H9 (cell line): ENCODE measurements around the gene AKR1C8. TPM values are rescaled to one million over a fixed set of nuclear protein-coding genes. Genes with fewer than 3 reads are reported as not detected.

Experiments
- DNase-seq: peaks from one replicate; pipeline ENCODE4 v3.0.0-alpha.2; 2017
- H2AFZ ChIP-seq: one replicate; pipeline ENCODE4 v1.6.1; 2013; ENCODE audit warnings: mild to moderate bottlenecking, low read length, control low read depth, moderate library complexity
- H2AK5ac ChIP-seq: 2 replicates; pipeline ENCODE4 v1.6.1; 2013; ENCODE audit warnings: low read length, control low read depth, mixed read lengths; ENCODE audit not compliant: insufficient read length
- H2BK120ac ChIP-seq: one replicate; pipeline ENCODE4 v1.6.1; 2013; ENCODE audit warnings: low read depth, mild to moderate bottlenecking, low read length, control low read depth, inconsistent platforms; ENCODE audit not compliant: poor library complexity, severe bottlenecking
- H2BK12ac ChIP-seq: 2 replicates; pipeline ENCODE4 v1.6.1; 2013; ENCODE audit warnings: low read length, control low read depth, mixed read lengths, low read depth; ENCODE audit not compliant: insufficient read length
- H2BK15ac ChIP-seq: 2 replicates; pipeline ENCODE4 v1.6.1; 2013; ENCODE audit warnings: low read depth, low read length, control low read depth
- H2BK20ac ChIP-seq: one replicate; pipeline ENCODE4 v1.6.1; 2013; ENCODE audit warnings: low read depth, mild to moderate bottlenecking, low read length, control low read depth, inconsistent platforms; ENCODE audit not compliant: poor library complexity, severe bottlenecking
- H2BK5ac ChIP-seq: 2 replicates; pipeline ENCODE4 v1.6.1; 2013; ENCODE audit warnings: low read length, control low read depth, mixed read lengths; ENCODE audit not compliant: insufficient read length
- H3K14ac ChIP-seq: 2 replicates; pipeline ENCODE4 v1.6.1; 2013; ENCODE audit warnings: low read length, control low read depth; ENCODE audit not compliant: insufficient read depth
- H3K18ac ChIP-seq: 2 replicates; pipeline ENCODE4 v1.6.1; 2013; ENCODE audit warnings: low read depth, mild to moderate bottlenecking, mixed read lengths, low read length, control low read depth; ENCODE audit not compliant: insufficient read length
- H3K23ac ChIP-seq: 2 replicates; pipeline ENCODE4 v1.6.1; 2013; ENCODE audit warnings: low read length, control low read depth, mixed read lengths, low read depth; ENCODE audit not compliant: insufficient read length
- H3K23me2 ChIP-seq: 2 replicates; pipeline ENCODE4 v1.6.1; 2013; ENCODE audit warnings: low read depth, mild to moderate bottlenecking, mixed read lengths, low read length, control low read depth; ENCODE audit not compliant: insufficient read length, poor library complexity, severe bottlenecking
- H3K27ac ChIP-seq: 2 replicates; pipeline ENCODE4 v1.5.1; 2013; ENCODE audit warnings: low read length, control low read depth, mixed read lengths, low read depth; ENCODE audit not compliant: insufficient read length
- H3K27me3 ChIP-seq: 2 replicates; pipeline ENCODE4 v1.6.1; 2013; ENCODE audit warnings: low read length, control low read depth, inconsistent platforms; ENCODE audit not compliant: insufficient read depth
- H3K4ac ChIP-seq: 2 replicates; pipeline ENCODE4 v1.6.1; 2013; ENCODE audit warnings: low read depth, mild to moderate bottlenecking, control low read depth, inconsistent platforms, low read length, moderate library complexity
- H3K4me1 ChIP-seq: 2 replicates; pipeline ENCODE4 v1.6.1; 2013; ENCODE audit warnings: low read length, control low read depth, inconsistent platforms; ENCODE audit not compliant: insufficient read depth
- H3K4me2 ChIP-seq: 2 replicates; pipeline ENCODE4 v1.6.1; 2013; ENCODE audit warnings: low read length, control low read depth, mixed read lengths; ENCODE audit not compliant: insufficient read length, insufficient read depth
- H3K56ac ChIP-seq: 2 replicates; pipeline ENCODE4 v1.6.1; 2013; ENCODE audit warnings: low read depth, mild to moderate bottlenecking, mixed read lengths, low read length, control low read depth; ENCODE audit not compliant: insufficient read length
- H3K79me1 ChIP-seq: 2 replicates; pipeline ENCODE4 v1.6.1; 2013; ENCODE audit warnings: low read depth, mild to moderate bottlenecking, moderate library complexity, low read length, control low read depth, inconsistent platforms; ENCODE audit not compliant: insufficient read depth, poor library complexity, severe bottlenecking
- H3K79me2 ChIP-seq: 2 replicates; pipeline ENCODE4 v1.6.1; 2013; ENCODE audit warnings: low read length, control low read depth, inconsistent platforms; ENCODE audit not compliant: insufficient read depth
- H3K9ac ChIP-seq: 2 replicates; pipeline ENCODE4 v1.6.1; 2013; ENCODE audit warnings: low read length, control low read depth, mixed read lengths; ENCODE audit not compliant: insufficient read length; ENCODE audit errors: extremely low read depth
- H3K9me3 ChIP-seq: one replicate; pipeline ENCODE4 v1.6.1; 2013; ENCODE audit warnings: low read depth, low read length, inconsistent platforms; ENCODE audit not compliant: control insufficient read depth
- H3T11ph ChIP-seq: one replicate; pipeline ENCODE4 v1.6.1; 2013; ENCODE audit warnings: mild to moderate bottlenecking, low read length, control low read depth, inconsistent platforms
- H4K20me1 ChIP-seq: one replicate; pipeline ENCODE4 v1.6.1; 2013; ENCODE audit not compliant: control insufficient read depth, insufficient read length, insufficient read depth
- H4K5ac ChIP-seq: 2 replicates; pipeline ENCODE4 v1.6.1; 2013; ENCODE audit warnings: low read depth, mild to moderate bottlenecking, mixed read lengths, low read length, control low read depth; ENCODE audit not compliant: insufficient read length
- H4K8ac ChIP-seq: replicated peaks from 2 replicates; pipeline ENCODE4 v1.6.1; 2013; ENCODE audit warnings: low read length, control low read depth, mixed read lengths, low read depth; ENCODE audit not compliant: insufficient read length
- H4K91ac ChIP-seq: 2 replicates; pipeline ENCODE4 v1.6.1; 2013; ENCODE audit warnings: low read depth, mild to moderate bottlenecking, moderate library complexity, mixed read lengths, low read length, control low read depth; ENCODE audit not compliant: insufficient read length
- H3K27ac Mint-ChIP-seq, 3 experiments: 2 replicates in 2 of 3; 3 replicates in 1 of 3; pipeline ENCODE4 v1.8.0; 2020 to 2021; ENCODE audit warnings: mixed read lengths in 3 of 3, mild to moderate bottlenecking in 1 of 3, moderate library complexity in 1 of 3
- H3K27me3 Mint-ChIP-seq: 2 replicates; pipeline ENCODE4 v1.8.0; 2021; ENCODE audit warnings: low read depth, mild to moderate bottlenecking, moderate library complexity, mixed read lengths
- H3K36me3 Mint-ChIP-seq, 3 experiments: 2 replicates in 2 of 3; 3 replicates in 1 of 3; pipeline ENCODE4 v1.8.0; 2020 to 2021; ENCODE audit warnings: low read depth in 3 of 3, mixed read lengths in 3 of 3; ENCODE audit not compliant: insufficient read depth in 1 of 3
- H3K4me1 Mint-ChIP-seq, 2 experiments: 2 replicates each; pipeline ENCODE4 v1.8.0; 2020; ENCODE audit warnings: mixed read lengths in 2 of 2
- H3K4me3 Mint-ChIP-seq, 2 experiments: 2 replicates in 1 of 2; 3 replicates in 1 of 2; pipeline ENCODE4 v1.8.0; 2020 to 2021; ENCODE audit warnings: mild to moderate bottlenecking in 2 of 2, mixed read lengths in 2 of 2, moderate library complexity in 1 of 2
- H3K9me3 Mint-ChIP-seq, 2 experiments: 2 replicates in 1 of 2; 3 replicates in 1 of 2; pipeline ENCODE4 v1.8.0; 2020; ENCODE audit warnings: mild to moderate bottlenecking in 2 of 2, mixed read lengths in 2 of 2, moderate library complexity in 1 of 2
- WGBS: extraction: QIAGEN DNeasy Blood & Tissue Kit; methylation state at CpG from one replicate; pipeline ENCODE4 v1.1.7; 2013; ENCODE audit warnings: missing lambda C conversion rate, low lambda C conversion rate, mixed read lengths; ENCODE audit not compliant: insufficient read length; ENCODE audit errors: extremely low coverage; 5-methylcytosine and 5-hydroxymethylcytosine counted together
- long read RNA-seq: library from polyadenylated mRNA; unstranded; transcript quantifications from one replicate; pipeline ENCODE4 v2.0.0, GENCODE V29; 2020
- total RNA-seq: library from RNA; stranded (reverse); gene quantifications from 2 replicates; pipeline ENCODE4 v1.2.1, GENCODE V29; 2021
- TF ChIP-seq, protein P1 (sequence below): fragments of 200-600 bp; sonication (generic); conservative IDR thresholded peaks from 3 replicates; pipeline ENCODE4 v1.8.0; 2021; ENCODE audit warnings: antibody characterized with exemption, mild to moderate bottlenecking

The AKR1C8 gene
- total RNA-seq: not detected in 2 replicates
- long read RNA-seq: 0 reads

DNA sequence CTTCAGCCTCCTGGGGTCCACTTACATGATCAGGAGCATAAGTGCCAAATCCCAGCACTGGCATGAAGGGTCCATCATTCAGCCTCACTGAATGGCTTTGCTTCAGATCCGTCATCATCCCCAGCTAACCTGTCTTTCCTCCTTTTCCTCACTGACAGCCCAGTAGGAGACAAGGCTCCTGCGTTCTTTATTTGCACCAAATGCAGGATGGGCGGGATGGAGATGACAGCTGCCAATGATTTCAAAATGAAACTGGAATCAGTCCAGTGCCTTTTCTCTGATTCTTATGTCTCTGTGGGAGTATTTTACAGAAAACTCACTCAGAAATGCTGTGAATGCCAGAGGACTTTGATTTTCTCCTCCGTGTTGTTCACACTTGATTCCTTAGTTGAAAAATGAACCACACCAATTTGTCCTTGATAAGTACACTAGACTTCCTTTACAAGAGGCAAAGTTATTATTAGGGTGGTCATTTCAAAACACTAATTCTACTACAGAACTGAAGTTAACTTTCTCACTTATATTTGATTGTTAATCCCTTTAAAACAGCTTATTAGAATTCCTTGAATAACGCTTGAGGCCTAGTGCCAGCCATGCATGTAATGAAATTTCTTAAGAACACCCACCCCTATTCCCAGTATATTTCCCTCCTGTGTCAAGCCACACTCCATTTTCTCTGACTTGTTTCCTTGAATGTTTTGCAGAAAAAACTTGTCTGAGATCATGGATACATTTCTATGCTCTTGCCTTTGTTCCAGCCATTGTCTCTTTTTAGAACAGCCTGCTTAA is at the start of gene AKR1C8:
AKR1C8 (minus strand) TSS at position 164 of the 789 bp plus-strand sequence; CDS start at position 118, 46 bp downstream.
- Histone ChIP-seq H2AFZ (no peak within 1 kb of the TSS), H2BK12ac (no peak within 1 kb of the TSS), H3T11ph (no peak within 1 kb of the TSS), H3K27me3 (no peaks in the 10 kb centered on the region), H2BK15ac (no peak within 1 kb of the TSS), H3K23ac (no peak within 1 kb of the TSS), H3K79me2 (no peaks in the 10 kb centered on the region), H3K4me2 (no peak within 1 kb of the TSS), H4K5ac (no peak within 1 kb of the TSS), H3K9me3 (no peaks in the 10 kb centered on the region), H4K91ac (no peak within 1 kb of the TSS), H3K18ac (no peak within 1 kb of the TSS), H2BK20ac (no peak within 1 kb of the TSS), H3K23me2 (no peaks in the 10 kb centered on the region), H3K14ac (no peak within 1 kb of the TSS), H3K27ac (no peak within 1 kb of the TSS), H4K8ac (no peak within 1 kb of the TSS), H2AK5ac (no peak within 1 kb of the TSS), H2BK120ac (no peak within 1 kb of the TSS), H3K56ac (no peak within 1 kb of the TSS), H3K9ac (no peak within 1 kb of the TSS), H3K4ac (no peak within 1 kb of the TSS), H2BK5ac (no peak within 1 kb of the TSS), H3K4me1 (no peaks in the 10 kb centered on the region), H3K79me1 (no peaks in the 10 kb centered on the region), H4K20me1 (no peaks in the 10 kb centered on the region)
- TF ChIP-seq, protein P1, sequence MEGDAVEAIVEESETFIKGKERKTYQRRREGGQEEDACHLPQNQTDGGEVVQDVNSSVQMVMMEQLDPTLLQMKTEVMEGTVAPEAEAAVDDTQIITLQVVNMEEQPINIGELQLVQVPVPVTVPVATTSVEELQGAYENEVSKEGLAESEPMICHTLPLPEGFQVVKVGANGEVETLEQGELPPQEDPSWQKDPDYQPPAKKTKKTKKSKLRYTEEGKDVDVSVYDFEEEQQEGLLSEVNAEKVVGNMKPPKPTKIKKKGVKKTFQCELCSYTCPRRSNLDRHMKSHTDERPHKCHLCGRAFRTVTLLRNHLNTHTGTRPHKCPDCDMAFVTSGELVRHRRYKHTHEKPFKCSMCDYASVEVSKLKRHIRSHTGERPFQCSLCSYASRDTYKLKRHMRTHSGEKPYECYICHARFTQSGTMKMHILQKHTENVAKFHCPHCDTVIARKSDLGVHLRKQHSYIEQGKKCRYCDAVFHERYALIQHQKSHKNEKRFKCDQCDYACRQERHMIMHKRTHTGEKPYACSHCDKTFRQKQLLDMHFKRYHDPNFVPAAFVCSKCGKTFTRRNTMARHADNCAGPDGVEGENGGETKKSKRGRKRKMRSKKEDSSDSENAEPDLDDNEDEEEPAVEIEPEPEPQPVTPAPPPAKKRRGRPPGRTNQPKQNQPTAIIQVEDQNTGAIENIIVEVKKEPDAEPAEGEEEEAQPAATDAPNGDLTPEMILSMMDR: no peak
- 0 out of 4 replicates have a peak, but pooled peaks cover 0 to 3% of the 10 kb centered on the region in 2 experiments for H3K4me1 Mint-ChIP-seq
- no CpG with 5 or more reads among the region's 5 CpGs for WGBS
- DNase-seq: no peak
- H3K27me3 Mint-ChIP-seq: no peaks in the 10 kb centered on the region; the same call in none of the 2 replicates
- no peak within 1 kb of the TSS for H3K4me3 Mint-ChIP-seq
- no peak within 1 kb of the TSS for H3K27ac Mint-ChIP-seq
- no peaks in the 10 kb centered on the region; a peak in 2 of 7 replicates for H3K36me3 Mint-ChIP-seq
- H3K9me3 Mint-ChIP-seq: peaks cover 23 to 68% of the 10 kb centered on the region in 2 experiments
